Measurements from ENCODE around the gene PHF20.

DNA sequence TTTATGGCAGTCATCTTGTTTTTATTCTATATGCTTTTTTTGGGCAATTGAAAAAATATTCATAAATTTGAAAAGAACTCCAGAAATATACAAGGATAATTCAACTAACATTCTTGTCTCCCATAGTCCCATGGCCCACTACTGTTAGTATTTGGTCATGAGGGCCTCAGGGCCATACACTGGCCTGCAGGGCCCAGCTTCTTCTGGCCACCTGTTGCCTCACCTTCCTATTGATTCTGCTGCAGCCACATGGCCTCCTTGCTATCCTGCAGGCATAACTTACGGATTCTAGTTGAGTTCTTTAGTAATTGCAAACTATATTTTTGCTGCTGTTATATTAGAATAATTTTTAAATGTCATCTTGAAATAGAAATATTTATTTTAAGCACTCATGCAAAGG is 109.9 kb downstream of the PHF20 start:
- TF ChIP-seq, protein P1, sequence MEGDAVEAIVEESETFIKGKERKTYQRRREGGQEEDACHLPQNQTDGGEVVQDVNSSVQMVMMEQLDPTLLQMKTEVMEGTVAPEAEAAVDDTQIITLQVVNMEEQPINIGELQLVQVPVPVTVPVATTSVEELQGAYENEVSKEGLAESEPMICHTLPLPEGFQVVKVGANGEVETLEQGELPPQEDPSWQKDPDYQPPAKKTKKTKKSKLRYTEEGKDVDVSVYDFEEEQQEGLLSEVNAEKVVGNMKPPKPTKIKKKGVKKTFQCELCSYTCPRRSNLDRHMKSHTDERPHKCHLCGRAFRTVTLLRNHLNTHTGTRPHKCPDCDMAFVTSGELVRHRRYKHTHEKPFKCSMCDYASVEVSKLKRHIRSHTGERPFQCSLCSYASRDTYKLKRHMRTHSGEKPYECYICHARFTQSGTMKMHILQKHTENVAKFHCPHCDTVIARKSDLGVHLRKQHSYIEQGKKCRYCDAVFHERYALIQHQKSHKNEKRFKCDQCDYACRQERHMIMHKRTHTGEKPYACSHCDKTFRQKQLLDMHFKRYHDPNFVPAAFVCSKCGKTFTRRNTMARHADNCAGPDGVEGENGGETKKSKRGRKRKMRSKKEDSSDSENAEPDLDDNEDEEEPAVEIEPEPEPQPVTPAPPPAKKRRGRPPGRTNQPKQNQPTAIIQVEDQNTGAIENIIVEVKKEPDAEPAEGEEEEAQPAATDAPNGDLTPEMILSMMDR (IDR thresholded peaks at IDR 0.05; ENCODE audit: extremely low read depth in 1 of 2, insufficient read depth in 1 of 2, low read depth in 1 of 2, low read length in 2 of 2), result no peak
- no peak for TF ChIP-seq EZH2 (IDR thresholded peaks at IDR 0.05; ENCODE audit: borderline replicate concordance, low read depth, low read length, severe bottlenecking)
- TF ChIP-seq POLR2A (IDR thresholded peaks at IDR 0.05; ENCODE audit: low read depth, low read length), result no peak
- no peak for TF ChIP-seq POLR2AphosphoS5 (IDR thresholded peaks at IDR 0.05; ENCODE audit: insufficient read depth, low read depth, low read length)
- TF ChIP-seq, protein P2, sequence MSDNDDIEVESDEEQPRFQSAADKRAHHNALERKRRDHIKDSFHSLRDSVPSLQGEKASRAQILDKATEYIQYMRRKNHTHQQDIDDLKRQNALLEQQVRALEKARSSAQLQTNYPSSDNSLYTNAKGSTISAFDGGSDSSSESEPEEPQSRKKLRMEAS (IDR thresholded peaks at IDR 0.05; ENCODE audit: insufficient read depth, insufficient read length), result no peak
- TF ChIP-seq MYC (IDR thresholded peaks at IDR 0.05; ENCODE audit: low read depth, low read length), result no peak
- no peak for TF ChIP-seq JUN (IDR thresholded peaks at IDR 0.05; ENCODE audit: borderline replicate concordance, insufficient read depth, insufficient read length, low read depth)
- no peak for TF ChIP-seq FOS (IDR thresholded peaks at IDR 0.05; ENCODE audit: borderline replicate concordance, insufficient read depth, low read length)
